HFFc6 (cell line): ENCODE data around the gene SLC4A1AP. TPM values are rescaled to one million over a fixed set of nuclear protein-coding genes. Genes with fewer than 3 reads are reported as not detected.

ENCODE experiments used
- DNase-seq: peaks from one replicate; pipeline ENCODE4 v3.0.0-alpha.2; 2018
- H3K27ac Mint-ChIP-seq: 2 replicates; pipeline ENCODE4 v1.8.0; 2020; ENCODE audit warnings: mild to moderate bottlenecking, mixed read lengths
- H3K27me3 Mint-ChIP-seq: 2 replicates; pipeline ENCODE4 v1.8.0; 2021; ENCODE audit warnings: mild to moderate bottlenecking, moderate library complexity, mixed read lengths; ENCODE audit not compliant: insufficient read depth
- H3K36me3 Mint-ChIP-seq: 2 replicates; pipeline ENCODE4 v1.8.0; 2021; ENCODE audit warnings: low read depth, mixed read lengths
- H3K4me1 Mint-ChIP-seq: 2 replicates; pipeline ENCODE4 v1.8.0; 2020; ENCODE audit warnings: low read depth, mixed read lengths
- H3K4me3 Mint-ChIP-seq: 2 replicates; pipeline ENCODE4 v1.8.0; 2020; ENCODE audit warnings: mild to moderate bottlenecking, moderate library complexity, mixed read lengths
- H3K9me3 Mint-ChIP-seq: 2 replicates; pipeline ENCODE4 v1.8.0; 2020; ENCODE audit warnings: mild to moderate bottlenecking, mixed read lengths
- CTCF ChIP-seq: fragments of 200-600 bp; sonication (generic); IDR thresholded peaks from 2 replicates; pipeline ENCODE4 v1.5.0; 2021; ENCODE audit warnings: antibody characterized with exemption, mild to moderate bottlenecking
- total RNA-seq, 6 experiments: library from RNA; stranded (reverse); fragmentation: NEBNext Ultra II Directional; extraction: Animal tissue kit (Norgen Biotek cat#: 25700); gene quantifications; 2 replicates in 1 of 6; 3 replicates in 5 of 6; pipeline ENCODE4 v1.2.3, GENCODE V29; 2021

The SLC4A1AP gene
- total RNA-seq, 6 experiments from 2014 or later: 23.0 to 27.1 (median 24.5) TPM

- Mint-ChIP-seq H3K27ac (peak overlapping the region; percentile 99), H3K36me3 (no peaks in the 10 kb centered on the region), H3K4me1 (peaks cover 60% of the 10 kb centered on the region), H3K4me3 (peak overlapping the region; percentile 66), H3K27me3 (peaks cover 3% of the 10 kb centered on the region), H3K9me3 (no peaks in the 10 kb centered on the region)
- TF ChIP-seq CTCF: no peak; the same call in 1 of the 2 replicates
- peak; percentile 95 for DNase-seq
Observed at GRCh38 chr2:27705851-27706622, 42.3 kb downstream of the SLC4A1AP start.

GRCh38 chr2:27707462-27708256, 44.0 kb downstream of the SLC4A1AP start:
- H3K4me3 Mint-ChIP-seq: no peak overlapping the region
- no peaks in the 10 kb centered on the region for H3K9me3 Mint-ChIP-seq
- peaks cover 3% of the 10 kb centered on the region for H3K27me3 Mint-ChIP-seq
- peaks cover 57% of the 10 kb centered on the region for H3K4me1 Mint-ChIP-seq
- DNase-seq: no peak
- TF ChIP-seq CTCF: no peak
- H3K27ac Mint-ChIP-seq: peak overlapping the region; percentile 77
- no peaks in the 10 kb centered on the region for H3K36me3 Mint-ChIP-seq

- H3K4me3 Mint-ChIP-seq: no peak overlapping the region
- H3K36me3 Mint-ChIP-seq: no peaks in the 10 kb centered on the region
- no peak overlapping the region; the same call in 1 of the 2 replicates for H3K27ac Mint-ChIP-seq
- no peak for TF ChIP-seq CTCF
- no peaks in the 10 kb centered on the region for H3K9me3 Mint-ChIP-seq
- DNase-seq: no peak
- H3K4me1 Mint-ChIP-seq: peaks cover 51% of the 10 kb centered on the region
- peaks cover 3% of the 10 kb centered on the region for H3K27me3 Mint-ChIP-seq
Observed at GRCh38 chr2:27708257-27708654, 44.6 kb downstream of the SLC4A1AP start.

- no peak for DNase-seq
- H3K36me3 Mint-ChIP-seq: no peaks in the 10 kb centered on the region
- no peaks in the 10 kb centered on the region for H3K9me3 Mint-ChIP-seq
- no peak for TF ChIP-seq CTCF
- no peak overlapping the region for H3K27ac Mint-ChIP-seq
- no peak overlapping the region for H3K4me3 Mint-ChIP-seq
- peaks cover 46% of the 10 kb centered on the region for H3K4me1 Mint-ChIP-seq
- H3K27me3 Mint-ChIP-seq: peaks cover 3% of the 10 kb centered on the region
Observed at GRCh38 chr2:27708666-27709065, 45.0 kb downstream of the SLC4A1AP start.

- no peak overlapping the region for H3K27ac Mint-ChIP-seq
- TF ChIP-seq CTCF: no peak
- H3K36me3 Mint-ChIP-seq: no peaks in the 10 kb centered on the region
- no peak overlapping the region for H3K4me3 Mint-ChIP-seq
- peaks cover 3% of the 10 kb centered on the region for H3K27me3 Mint-ChIP-seq
- peaks cover 43% of the 10 kb centered on the region for H3K4me1 Mint-ChIP-seq
- H3K9me3 Mint-ChIP-seq: no peaks in the 10 kb centered on the region
- no peak for DNase-seq
Observed at GRCh38 chr2:27709326-27709725, 45.6 kb downstream of the SLC4A1AP start.
